Measurements from ENCODE around the gene KANSL3.

- TF ChIP-seq ZFP3 (CRISPR knock-in tag; IDR thresholded peaks at IDR 0.05) (peak; percentile 75; the same call in 1 of the 2 replicates), TOX (CRISPR knock-in tag; IDR thresholded peaks at IDR 0.05; ENCODE audit: borderline replicate concordance) (no peak), ARNTL (CRISPR knock-in tag; IDR thresholded peaks at IDR 0.05; ENCODE audit: borderline replicate concordance, low read depth) (no peak), RARB (CRISPR knock-in tag; IDR thresholded peaks at IDR 0.05) (0 out of 2 replicates have a peak, but pooled peaks have one; percentile 57), CSDC2 (CRISPR knock-in tag; IDR thresholded peaks at IDR 0.05) (no peak; the same call in 1 of the 2 replicates)
Observed at GRCh38 chr2:96638144-96639121, at the start of gene KANSL3.
